ENCODE results near the gene PLEKHA5.

GRCh38 chr12:19236656-19237055 lies 107.1 kb downstream of the PLEKHA5 start:
- TF ChIP-seq EZH2 (IDR thresholded peaks at IDR 0.05; ENCODE audit: borderline replicate concordance, low read length): no peak
- no peak for TF ChIP-seq CTCF (IDR thresholded peaks at IDR 0.05; ENCODE audit: low read length)

Data from OCI-LY1 (cell line).